ENCODE measurements around the gene MRGPRF. TPM values are rescaled to one million over a fixed set of nuclear protein-coding genes. Genes with fewer than 3 reads are reported as not detected.

MRGPRF gene
- total RNA-seq, 1 donor from 2014 or later: 7.6 TPM

GRCh38 chr11:68997124-68997994, 15.7 kb downstream of the MRGPRF start:
- DNase-seq (ENCODE audit: missing footprints) (no peak), ATAC-seq (no peak)

GRCh38 chr11:68996376-68997123, 16.5 kb downstream of the MRGPRF start:
- intact Hi-C loops (cut with DNase I): no loop called here
- DNase-seq (ENCODE audit: missing footprints): no peak
- no peak for ATAC-seq

More at GRCh38 chr11:68997124-68997994, 15.7 kb downstream of the MRGPRF start:
- intact Hi-C loops (cut with DNase I): no loop called here

GRCh38 chr11:68994894-68995285, 18.2 kb downstream of the MRGPRF start:
- DNase-seq (ENCODE audit: missing footprints) (no peak), ATAC-seq (no peak)
- intact Hi-C loops (cut with DNase I): no loop called here

DNA sequence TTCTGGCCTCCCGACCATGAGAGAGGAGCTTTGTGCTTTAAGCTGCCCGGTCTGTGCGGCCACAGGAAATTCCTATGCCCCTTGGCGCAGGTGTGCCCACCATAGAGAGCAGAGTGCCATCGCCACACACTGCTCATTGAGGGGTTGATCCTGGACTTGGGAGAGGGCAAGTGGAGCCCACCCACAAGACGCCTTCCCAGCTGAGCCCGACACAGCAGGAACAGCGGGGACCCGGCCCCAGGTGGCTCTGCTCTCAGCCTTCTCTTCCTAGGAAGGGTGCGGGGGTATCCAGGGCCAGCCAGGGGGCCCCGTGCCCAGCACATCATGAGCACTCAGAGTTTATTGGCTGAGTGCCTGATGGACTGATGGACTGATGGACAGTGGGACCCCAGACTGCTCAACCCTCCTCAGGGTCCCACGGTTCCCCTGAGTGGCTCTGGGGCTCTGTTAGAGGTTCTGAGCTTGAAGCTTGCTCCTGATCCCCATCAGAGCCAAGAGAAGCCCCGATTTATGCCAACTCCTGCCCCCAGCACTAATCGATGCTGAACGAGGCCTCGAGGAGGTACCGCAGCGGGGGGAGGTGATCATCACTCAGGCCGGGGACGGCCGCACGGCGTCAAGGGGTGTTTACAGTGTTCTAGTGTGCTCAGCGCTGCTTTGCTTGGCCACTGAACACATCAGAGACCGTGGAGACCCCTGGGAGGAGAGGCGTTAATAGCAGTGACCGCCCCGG, 18.7 kb downstream of the MRGPRF start:
- intact Hi-C loops (cut with DNase I): no loop called here
- ATAC-seq: no peak
- no peak for DNase-seq (ENCODE audit: missing footprints)

- intact Hi-C loops (cut with DNase I): no loop called here
- DNase-seq (ENCODE audit: missing footprints) (no peak), ATAC-seq (no peak)
These were observed 19.5 kb downstream of the MRGPRF start for GRCh38 chr11:68993546-68993945.

DNA sequence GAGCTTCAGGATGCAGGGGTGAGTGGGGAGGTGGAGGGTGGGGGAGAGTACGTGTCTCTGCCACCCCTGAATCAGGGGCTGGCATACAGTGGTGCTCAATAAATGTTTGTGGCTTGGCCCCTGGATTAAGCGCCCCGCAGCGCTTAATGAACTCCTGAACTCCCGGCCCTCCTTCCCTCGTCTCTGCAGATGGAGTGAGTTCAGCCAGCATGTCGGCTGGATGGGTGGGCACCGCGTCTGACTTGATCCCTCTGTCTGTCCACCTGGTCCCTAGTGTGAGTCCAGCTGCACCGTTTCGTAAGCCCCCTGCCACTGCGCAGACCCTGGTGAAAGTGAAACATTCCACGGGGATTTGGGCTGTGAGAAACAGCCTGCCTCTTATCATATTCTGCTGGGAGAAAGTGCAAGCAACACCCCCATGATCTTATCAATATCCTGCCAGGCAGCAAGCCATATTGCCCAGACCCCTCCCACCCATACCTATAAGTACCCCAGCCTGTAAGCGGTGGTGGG, 20.2 kb downstream of the MRGPRF start:
- intact Hi-C loops (cut with DNase I): no loop called here
- DNase-seq (ENCODE audit: missing footprints): no peak
- no peak for ATAC-seq

DNA sequence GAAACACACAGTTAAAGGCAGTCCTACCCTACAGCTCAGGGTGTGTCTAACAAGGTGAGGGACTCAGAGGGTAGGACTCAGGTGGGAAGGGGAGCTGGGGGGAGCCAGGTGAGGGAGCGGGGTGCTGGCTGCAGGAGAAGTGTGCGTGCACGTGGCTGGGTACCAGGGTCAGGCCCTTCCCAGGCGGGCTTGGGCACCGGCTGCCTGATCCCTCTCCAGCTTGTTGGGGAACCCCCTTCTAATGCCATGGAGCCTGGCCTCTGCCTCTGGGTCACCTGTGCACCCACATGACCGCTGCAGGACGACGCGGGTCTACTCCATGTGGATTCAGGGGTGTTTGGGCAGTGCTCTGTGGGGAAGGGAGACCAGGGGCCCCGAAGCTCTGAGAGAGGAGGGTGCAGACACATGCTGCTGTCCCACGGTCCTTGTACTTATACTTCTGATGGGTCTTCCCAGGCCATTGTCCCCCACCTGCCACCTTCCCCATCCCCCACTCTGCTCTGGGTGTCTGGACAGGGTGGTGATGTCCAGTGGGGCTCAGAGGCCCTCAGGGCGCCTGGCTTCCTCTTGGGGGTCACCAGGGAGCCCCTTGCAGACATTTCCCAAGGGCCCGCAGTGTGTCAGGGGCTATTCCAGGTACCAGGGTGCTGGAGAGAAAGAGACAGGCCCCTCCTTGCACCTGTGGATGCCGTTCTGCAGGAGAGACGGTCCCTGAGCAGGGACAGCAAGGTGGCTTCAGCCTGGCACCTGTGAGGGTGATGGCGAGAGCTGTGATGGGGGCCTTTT, 21.9 kb downstream of the MRGPRF start:
- ATAC-seq: no peak
- DNase-seq (ENCODE audit: missing footprints): no peak
- intact Hi-C loops (cut with DNase I): no loop called here

DNA sequence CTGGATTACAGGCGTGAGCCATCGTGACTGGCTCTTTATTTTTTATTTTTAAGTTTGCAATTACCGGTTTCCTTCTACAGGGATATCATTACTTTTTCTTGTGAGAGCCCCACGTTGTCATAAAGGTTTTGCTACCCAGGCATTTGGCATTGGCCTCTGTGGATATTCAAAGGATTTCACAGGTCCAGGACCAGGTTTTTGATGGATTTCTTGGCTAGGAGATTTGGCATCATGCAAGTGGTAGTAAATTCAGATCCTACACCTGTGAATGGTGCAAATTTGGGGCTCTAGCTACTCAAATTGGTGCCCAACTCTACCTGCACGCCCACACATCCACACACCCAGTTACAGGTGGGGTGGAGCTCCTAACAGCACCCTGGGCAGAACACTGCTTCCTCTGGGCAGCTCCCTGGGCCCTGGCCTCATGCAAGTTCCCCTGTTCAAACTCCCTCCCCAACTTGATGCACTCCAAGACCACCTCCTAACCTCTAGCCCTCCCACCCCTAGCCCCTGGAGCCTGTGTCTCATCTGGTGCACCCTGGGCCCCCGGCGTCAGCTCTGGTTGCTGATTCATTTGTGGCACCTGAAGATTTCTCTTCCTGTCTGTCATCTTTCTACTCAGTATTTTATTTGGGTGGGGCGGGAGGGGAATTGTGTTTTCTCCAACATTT, 23.0 kb downstream of the MRGPRF start:
- DNase-seq (ENCODE audit: missing footprints) (no peak), ATAC-seq (no peak)
- intact Hi-C loops (cut with DNase I): no loop called here

DNA sequence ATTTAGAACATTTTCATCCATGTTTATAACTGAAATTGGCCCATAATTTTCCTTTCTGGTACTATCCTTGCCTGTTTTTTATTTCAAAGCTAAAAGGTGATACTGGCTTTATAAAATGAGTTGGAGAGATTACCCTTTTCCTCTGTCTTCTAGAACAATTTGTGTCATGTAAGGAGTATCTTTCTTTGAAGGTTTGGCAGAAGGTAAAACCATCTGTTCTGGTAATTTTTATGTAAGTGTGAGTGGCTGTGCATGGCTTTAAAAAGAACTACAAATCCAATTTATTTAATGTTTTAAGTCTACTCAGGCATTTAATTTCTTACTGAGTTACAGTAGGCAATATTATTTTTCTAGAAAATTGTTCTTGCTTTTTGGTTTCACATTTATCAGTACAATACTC, 24.6 kb downstream of the MRGPRF start:
- intact Hi-C loops (cut with DNase I): no loop called here
- ATAC-seq (no peak), DNase-seq (ENCODE audit: missing footprints) (no peak)

GRCh38 chr11:68987211-68987610, 25.8 kb downstream of the MRGPRF start:
- DNase-seq (ENCODE audit: missing footprints) (no peak), ATAC-seq (no peak)
- intact Hi-C loops (cut with DNase I): no loop called here

DNA sequence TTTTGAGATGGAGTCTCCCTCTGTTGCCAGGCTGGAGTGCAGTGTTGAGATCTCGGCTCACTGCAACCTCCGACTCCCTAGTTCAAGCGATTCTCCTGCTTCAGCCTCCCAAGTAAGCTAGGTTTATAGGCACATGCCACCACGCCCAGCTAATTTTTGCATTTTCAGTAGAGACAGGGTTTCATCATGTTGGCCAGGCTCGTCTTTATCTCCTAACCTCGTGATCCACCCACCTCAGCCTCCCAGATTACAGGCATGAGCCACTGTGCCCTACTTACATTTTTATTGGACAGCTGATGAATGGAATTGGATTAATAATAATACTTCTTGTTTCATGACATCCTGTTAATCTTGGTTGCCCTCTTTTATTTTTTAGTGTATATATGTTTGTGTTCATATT, 29.2 kb downstream of the MRGPRF start:
- no peak for DNase-seq (ENCODE audit: missing footprints)
- intact Hi-C loops (cut with DNase I): no loop called here
- ATAC-seq: no peak

GRCh38 chr11:68982134-68982533, 30.9 kb downstream of the MRGPRF start:
- DNase-seq (ENCODE audit: missing footprints) (no peak), ATAC-seq (no peak)
- intact Hi-C loops (cut with DNase I): no loop called here

- ATAC-seq (no peak), DNase-seq (ENCODE audit: missing footprints) (no peak)
- intact Hi-C loops (cut with DNase I): no loop called here
These were observed 32.3 kb downstream of the MRGPRF start, which contains the start of gene MRGPRD for GRCh38 chr11:68980776-68981065. Gene MRGPRD, minus strand, starts transcription at chr11:68980986. Its CDS starts 0 bp downstream, at chr11:68980986.

DNA sequence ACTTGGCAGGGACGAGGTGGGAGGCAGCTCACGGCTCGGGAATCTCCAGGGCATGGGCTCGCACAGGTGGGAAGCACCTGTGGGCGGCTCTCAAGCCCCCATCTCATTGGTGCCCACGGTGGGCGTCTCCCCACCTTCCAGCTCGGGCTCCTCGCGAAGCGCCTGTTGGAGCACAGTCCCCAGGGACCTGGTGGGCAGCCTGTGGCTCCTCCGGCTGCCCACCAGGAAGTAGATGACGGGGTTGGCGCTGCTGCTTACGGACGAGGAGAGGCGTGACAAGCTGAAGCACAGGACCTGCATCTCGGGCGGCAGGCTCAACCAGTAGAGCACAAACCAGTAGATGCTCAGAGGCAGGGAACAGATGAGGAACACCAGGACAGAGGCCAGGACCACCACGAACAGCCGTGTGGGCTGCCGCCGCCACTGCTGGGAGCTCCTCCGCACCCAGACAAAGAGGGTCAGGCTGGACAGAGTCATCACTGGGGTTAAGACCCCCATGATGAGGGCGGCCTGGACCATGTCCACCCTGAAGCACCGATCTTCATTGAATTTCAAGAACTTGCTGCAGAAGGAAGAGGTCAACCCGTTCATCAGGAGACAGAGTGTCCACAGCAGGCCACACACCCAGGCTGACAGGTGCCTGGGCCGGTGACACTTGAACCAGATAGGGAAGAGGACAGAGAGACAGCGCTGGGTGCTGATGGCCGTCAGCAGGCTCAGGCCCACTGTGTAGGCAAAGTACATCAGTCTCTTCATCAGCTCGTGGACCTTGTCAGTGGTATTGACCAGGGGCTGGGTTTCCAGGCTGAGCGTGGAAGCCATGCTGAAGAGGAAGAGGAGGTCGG, 32.9 kb downstream of the MRGPRF start:
- DNase-seq (ENCODE audit: missing footprints): no peak
- ATAC-seq: no peak

GRCh38 chr11:68978931-68979594, 34.0 kb downstream of the MRGPRF start:
- DNase-seq (ENCODE audit: missing footprints) (no peak), ATAC-seq (peak; percentile 57)
- intact Hi-C loops (cut with DNase I): no loop called here

More for the DNA sequence above, 32.9 kb downstream of the MRGPRF start:
- intact Hi-C loops (cut with DNase I): no loop called here

- DNase-seq (ENCODE audit: missing footprints) (no peak), ATAC-seq (no peak)
- intact Hi-C loops (cut with DNase I): no loop called here
These were observed 34.5 kb downstream of the MRGPRF start for GRCh38 chr11:68978626-68978930.

Measured in Right ventricle myocardium inferior (tissue), 1 donor.